GM13977 (cell line): ENCODE results near the gene PCSK1.

Source experiments
- DNase-seq: peaks from one replicate; pipeline ENCODE4 v3.0.0; 2012; ENCODE audit warnings: low spot score
- CTCF ChIP-seq: IDR thresholded peaks from 2 replicates; pipeline ENCODE4 v1.5.1; 2012; ENCODE audit warnings: mild to moderate bottlenecking, control low read depth; ENCODE audit not compliant: insufficient read depth; ENCODE audit errors: extremely low read depth, missing control alignments
- in situ Hi-C: fragments of 300-500 bp; cut with MboI; formaldehyde crosslinking; loops from one replicate; pipeline ENCODE4 v1.12.0; 2022; ENCODE audit warnings: low sequenced_read_pairs, low pct_unique_long_range_greater_than_20kb, mixed read lengths, inconsistent platforms; ENCODE audit not compliant: unreplicated experiment

Gene PCSK1

DNA sequence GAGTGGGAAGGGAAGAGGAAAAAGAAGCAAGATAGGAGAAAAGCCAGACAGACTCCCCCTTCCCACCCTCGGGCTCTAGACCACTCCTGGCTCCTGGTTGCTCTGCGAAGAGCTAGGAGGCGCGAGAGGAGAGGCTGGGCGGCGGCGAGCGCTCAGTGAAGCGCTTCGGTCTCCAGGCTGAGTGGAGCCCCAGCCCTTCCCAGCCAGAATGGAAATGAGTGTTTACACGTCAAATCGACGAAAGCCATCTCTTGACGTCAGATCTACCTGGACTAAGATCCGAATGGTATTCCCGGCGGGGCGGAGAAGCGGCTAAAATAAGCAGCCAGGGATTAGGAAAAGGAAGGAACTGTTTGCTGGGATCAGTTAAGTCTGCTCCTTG is at the start of gene PCSK1:
Gene PCSK1 (minus strand): TSS at position 183 of the 382 bp plus-strand sequence. CDS start 206 bp downstream, outside the sequence.
- no peak for DNase-seq
- no peak for TF ChIP-seq CTCF
- in situ Hi-C loops, result loop anchor here (10.0 to 25.0 kb wide), 2 partner anchors 88 to 571 kb away; no protein-coding TSS in a partner anchor

DNA sequence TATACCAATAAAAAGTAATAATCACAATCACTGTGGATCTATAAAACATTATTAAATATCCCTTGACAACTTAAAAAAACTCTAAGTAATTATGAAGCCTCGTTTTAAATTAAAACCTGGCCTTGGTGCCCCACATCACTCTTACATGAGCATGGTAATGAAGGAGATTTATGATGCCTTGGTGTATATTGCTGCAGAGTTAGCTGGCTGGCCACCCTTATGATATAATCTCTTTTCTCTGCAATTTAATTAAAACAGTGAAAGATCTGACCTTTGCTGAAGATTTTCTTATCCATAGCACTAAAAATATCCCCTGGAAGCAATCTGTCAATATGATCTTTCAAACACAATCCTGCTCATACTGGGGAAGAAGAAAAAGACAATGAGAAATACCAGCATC is 48.8 kb upstream of the PCSK1 start:
- no peak for TF ChIP-seq CTCF
- in situ Hi-C loops, result no loop called here
- DNase-seq, result no peak

DNA sequence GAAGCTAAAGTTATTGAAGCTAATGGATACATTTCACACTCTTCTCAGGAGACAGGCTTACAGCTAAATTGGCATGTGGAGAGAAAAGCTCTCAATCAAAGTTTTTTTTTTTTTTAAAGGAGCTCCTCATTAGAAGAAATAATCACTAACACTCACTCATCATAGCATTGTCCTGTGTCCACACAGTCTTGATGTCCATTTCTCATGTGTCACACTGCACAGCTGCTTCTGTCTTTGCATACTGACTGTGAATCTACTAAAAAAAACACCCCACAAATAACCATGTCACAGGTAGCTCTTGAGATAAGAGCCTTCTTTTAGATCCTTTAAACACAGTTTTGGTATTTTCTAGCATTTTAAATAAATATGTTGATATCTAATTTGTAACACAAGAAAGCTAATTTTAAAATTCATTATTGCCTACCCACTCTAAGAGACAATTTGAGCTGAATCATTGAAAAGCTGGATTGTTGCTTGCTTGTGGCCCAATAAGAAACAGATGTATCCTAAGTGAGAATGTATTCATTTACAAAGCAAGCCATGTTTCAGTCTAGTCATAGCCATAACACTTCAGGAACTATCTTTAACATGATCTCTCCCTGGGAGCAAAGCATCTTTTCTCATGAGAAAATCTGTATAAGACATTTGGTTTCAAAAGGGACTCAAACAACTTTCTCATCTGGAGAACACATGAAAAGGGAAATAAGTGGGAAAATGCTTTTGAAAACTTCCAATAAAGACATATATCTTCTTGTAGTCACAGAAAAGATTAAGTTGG is 48.1 kb upstream of the PCSK1 start:
- in situ Hi-C loops, result no loop called here
- TF ChIP-seq CTCF, result no peak
- DNase-seq, result no peak

- in situ Hi-C loops, result no loop called here
- no peak for DNase-seq
- no peak for TF ChIP-seq CTCF
Measured at GRCh38 chr5:96478983-96479382, 45.9 kb upstream of the PCSK1 start.

DNA sequence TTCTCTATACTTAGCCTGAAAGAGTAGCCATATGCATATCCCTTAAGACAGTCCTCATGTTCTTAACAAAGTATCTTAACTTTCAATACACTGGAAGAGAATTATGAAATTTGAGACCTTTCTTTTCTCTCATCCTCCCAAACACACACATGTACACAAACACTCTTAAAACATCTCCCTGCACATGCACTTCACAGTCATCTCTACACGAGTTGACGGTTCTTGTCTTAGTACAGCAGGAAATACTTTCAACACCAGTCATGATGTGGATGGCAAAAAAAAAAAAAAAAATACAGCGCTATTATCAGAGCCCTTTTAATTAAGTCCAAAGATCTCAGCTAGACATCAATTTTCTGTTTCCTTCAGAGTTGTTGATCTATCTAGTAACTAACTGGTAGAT is 43.6 kb upstream of the PCSK1 start:
- in situ Hi-C loops, result no loop called here
- no peak for DNase-seq
- no peak for TF ChIP-seq CTCF

GRCh38 chr5:96474073-96474472 is 41.0 kb upstream of the PCSK1 start:
- DNase-seq, result no peak
- TF ChIP-seq CTCF, result no peak
- in situ Hi-C loops, result no loop called here
